Large intestine (tissue), 3 donors: ENCODE results near the gene CRIP1. TPM values are rescaled to one million over a fixed set of nuclear protein-coding genes. Genes with fewer than 3 reads are reported as not detected.

Source experiments
- DNase-seq, 2 donors: peaks; one replicate each; pipeline versions ENCODE4 v3.0.0 to v3.0.0-alpha.2; 2013
- H3K27ac ChIP-seq: one replicate; pipeline ENCODE4 v1.5.1; 2013; ENCODE audit warnings: low read length
- H3K27me3 ChIP-seq: 2 replicates; pipeline ENCODE4 v1.6.1; 2013; ENCODE audit warnings: low read length; ENCODE audit not compliant: control insufficient read depth, insufficient read depth
- H3K36me3 ChIP-seq: 2 replicates; pipeline ENCODE4 v1.6.1; 2013; ENCODE audit warnings: low read length; ENCODE audit not compliant: control insufficient read depth, insufficient read depth
- H3K4me1 ChIP-seq: one replicate; pipeline ENCODE4 v1.6.1; 2013; ENCODE audit warnings: low read length; ENCODE audit not compliant: control insufficient read depth, insufficient read depth
- H3K4me3 ChIP-seq: one replicate; pipeline ENCODE4 v1.5.1; 2013; ENCODE audit warnings: low read length
- H3K9me3 ChIP-seq: one replicate; pipeline ENCODE4 v1.6.1; 2013; ENCODE audit warnings: mild to moderate bottlenecking, low read depth, low read length, moderate library complexity; ENCODE audit not compliant: control insufficient read depth
- WGBS: methylation state at CpG from one replicate; pipeline ENCODE4 v1.1.5; 2013; ENCODE audit warnings: low lambda C conversion rate; ENCODE audit not compliant: insufficient coverage; 5-methylcytosine and 5-hydroxymethylcytosine counted together
- polyA plus RNA-seq: library from polyadenylated mRNA; unstranded; fragments of 120-200 nt; gene quantifications from one replicate; pipeline ENCODE4 v1.2.1, GENCODE V29; 2013

The CRIP1 gene
- polyA plus RNA-seq, 1 donor = 136 TPM

DNA sequence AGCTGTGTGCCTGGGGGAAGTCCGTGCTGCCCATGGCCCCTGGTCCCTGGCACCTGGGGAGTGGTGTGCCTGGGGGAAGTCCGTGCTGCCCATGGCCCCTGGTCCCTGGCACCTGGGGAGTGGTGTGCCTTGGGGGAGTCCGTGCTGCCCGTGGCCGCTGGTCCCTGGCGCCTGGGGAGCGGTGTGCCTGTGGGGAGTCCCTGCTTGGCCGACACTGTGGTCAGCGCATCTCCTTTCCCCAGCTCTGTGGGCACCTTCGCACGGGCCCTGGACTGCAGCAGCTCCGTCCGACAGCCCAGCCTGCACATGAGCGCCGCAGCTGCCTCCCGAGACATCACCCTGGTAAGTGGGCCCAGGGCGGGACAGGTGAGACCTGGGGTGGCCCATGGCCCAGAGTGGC, 26.6 kb upstream of the CRIP1 start:
- H3K27me3 ChIP-seq = no peaks in the 10 kb centered on the region
- H3K36me3 ChIP-seq = peaks cover 61% of the 10 kb centered on the region
- no peak overlapping the region for H3K4me3 ChIP-seq
- H3K4me1 ChIP-seq = peaks cover 4% of the 10 kb centered on the region
- DNase-seq = no peak
- H3K9me3 ChIP-seq = no peaks in the 10 kb centered on the region
- H3K27ac ChIP-seq = no peak overlapping the region
- WGBS = no CpG with 5 or more reads among the region's 17 CpGs

DNA sequence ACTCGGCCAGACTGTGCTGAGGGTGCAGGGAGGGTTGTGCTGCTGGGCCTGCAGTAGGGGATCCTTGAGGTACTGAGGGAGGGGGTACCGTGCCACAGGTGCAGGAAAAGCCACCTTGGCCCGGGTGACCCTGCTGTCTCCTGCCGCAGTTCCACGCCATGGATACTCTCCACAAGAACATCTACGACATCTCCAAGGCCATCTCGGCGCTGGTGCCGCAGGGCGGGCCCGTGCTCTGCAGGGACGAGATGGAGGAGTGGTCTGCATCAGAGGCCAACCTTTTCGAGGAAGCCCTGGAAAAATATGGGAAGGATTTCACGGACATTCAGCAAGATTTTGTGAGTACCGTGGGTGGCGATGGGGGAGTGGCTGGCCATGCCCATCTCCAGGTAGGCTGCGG, 26.1 kb upstream of the CRIP1 start:
- DNase-seq = no peak
- no peaks in the 10 kb centered on the region for H3K27me3 ChIP-seq
- H3K9me3 ChIP-seq = no peaks in the 10 kb centered on the region
- H3K36me3 ChIP-seq = peaks cover 60% of the 10 kb centered on the region
- H3K27ac ChIP-seq = no peak overlapping the region
- WGBS = no CpG with 5 or more reads among the region's 17 CpGs
- H3K4me1 ChIP-seq = peaks cover 3% of the 10 kb centered on the region
- no peak overlapping the region for H3K4me3 ChIP-seq

DNA sequence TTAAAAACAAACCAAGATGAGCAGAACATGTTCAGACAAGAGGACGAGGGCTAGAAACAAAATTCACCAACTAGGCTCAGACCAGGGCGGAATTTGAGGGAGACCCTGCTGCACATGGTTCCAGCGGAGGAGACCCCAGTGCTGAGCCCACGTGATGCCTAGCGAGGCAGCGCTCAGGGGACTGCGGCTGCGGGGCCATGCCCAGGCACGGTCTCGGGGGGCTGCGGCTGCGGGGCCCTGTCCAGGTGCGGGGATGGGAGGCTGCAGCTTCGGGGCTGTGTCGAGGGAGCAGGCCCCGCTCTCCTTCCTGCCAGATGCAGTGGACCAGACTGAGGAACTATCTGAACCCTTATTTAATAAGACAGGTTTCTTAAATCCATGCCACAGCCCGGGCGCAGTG, 24.8 kb upstream of the CRIP1 start:
- no CpG with 5 or more reads among the region's 18 CpGs for WGBS
- peaks cover 52% of the 10 kb centered on the region for H3K36me3 ChIP-seq
- no peaks in the 10 kb centered on the region for H3K4me1 ChIP-seq

DNA sequence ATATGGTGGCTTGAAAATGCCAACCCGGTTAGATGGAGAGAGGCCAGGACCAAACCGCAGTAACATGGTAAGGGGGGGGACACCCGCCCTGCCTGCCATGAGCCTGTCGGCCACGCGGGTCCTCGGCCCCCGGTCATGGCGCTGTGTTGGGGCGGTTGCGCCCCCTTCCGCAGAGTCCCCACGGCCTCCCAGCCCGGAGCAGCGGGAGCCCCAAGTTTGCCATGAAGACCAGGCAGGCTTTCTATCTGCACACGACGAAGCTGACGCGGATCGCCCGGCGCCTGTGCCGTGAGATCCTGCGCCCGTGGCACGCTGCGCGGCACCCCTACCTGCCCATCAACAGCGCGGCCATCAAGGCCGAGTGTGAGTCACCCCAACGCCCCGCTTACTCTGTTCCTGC, 22.2 kb upstream of the CRIP1 start:
- peaks cover 62% of the 10 kb centered on the region for H3K36me3 ChIP-seq
- 100% methylated on average over 2 of the region's 33 CpGs for WGBS
- H3K9me3 ChIP-seq = no peaks in the 10 kb centered on the region
- no peak for DNase-seq
- no peak overlapping the region for H3K27ac ChIP-seq
- no peaks in the 10 kb centered on the region for H3K27me3 ChIP-seq
- H3K4me1 ChIP-seq = no peaks in the 10 kb centered on the region
- no peak overlapping the region for H3K4me3 ChIP-seq

More for the DNA sequence above, 24.8 kb upstream of the CRIP1 start:
- H3K27ac ChIP-seq = no peak overlapping the region
- DNase-seq = no peak
- no peak overlapping the region for H3K4me3 ChIP-seq
- H3K9me3 ChIP-seq = no peaks in the 10 kb centered on the region
- H3K27me3 ChIP-seq = no peaks in the 10 kb centered on the region

DNA sequence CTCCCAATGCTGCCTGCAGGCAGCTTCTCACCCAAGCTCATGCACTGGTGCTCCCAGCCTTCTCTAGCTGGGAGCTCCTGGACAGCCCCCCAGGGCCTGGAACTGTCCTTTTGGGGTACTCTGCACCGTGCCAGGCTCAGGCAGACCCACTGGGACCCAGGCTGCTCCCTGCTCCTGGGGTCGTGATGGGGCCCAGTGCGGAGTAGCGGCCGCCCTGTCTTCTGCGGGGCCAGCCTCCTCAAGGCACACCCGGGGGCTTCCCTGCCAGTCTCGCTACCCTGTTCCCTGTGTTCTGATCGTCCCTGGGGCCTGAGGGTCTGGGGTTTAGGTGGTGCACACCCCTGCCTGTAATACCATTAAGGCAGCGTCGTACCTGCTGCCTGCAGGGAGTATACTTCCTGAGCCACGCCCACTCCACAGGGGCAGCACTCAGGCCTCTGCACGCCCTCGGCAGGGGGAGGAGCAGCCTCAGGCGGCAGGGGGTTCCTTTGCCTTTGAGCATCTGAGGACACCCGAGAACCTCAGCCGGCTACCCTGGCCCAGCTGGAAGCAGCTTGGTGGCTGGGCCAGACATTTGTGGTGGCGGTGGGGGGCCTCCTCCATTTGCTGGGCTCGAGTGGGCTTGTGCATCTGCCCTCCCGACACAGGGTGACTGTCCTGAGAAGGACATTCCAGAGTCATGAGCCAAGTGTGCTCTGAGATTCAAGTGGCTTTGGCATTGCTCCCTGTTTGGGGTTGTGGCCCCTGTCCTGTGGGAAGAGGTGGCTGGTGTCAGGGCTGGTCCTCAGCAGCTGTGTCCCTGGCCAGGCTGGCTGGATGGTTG, 21.3 kb upstream of the CRIP1 start:
- no peak for DNase-seq
- Histone ChIP-seq H3K27ac (no peak overlapping the region), H3K27me3 (no peaks in the 10 kb centered on the region), H3K36me3 (peaks cover 65% of the 10 kb centered on the region), H3K4me3 (no peak overlapping the region), H3K4me1 (no peaks in the 10 kb centered on the region), H3K9me3 (no peaks in the 10 kb centered on the region)
- WGBS = no CpG with 5 or more reads among the region's 20 CpGs

DNA sequence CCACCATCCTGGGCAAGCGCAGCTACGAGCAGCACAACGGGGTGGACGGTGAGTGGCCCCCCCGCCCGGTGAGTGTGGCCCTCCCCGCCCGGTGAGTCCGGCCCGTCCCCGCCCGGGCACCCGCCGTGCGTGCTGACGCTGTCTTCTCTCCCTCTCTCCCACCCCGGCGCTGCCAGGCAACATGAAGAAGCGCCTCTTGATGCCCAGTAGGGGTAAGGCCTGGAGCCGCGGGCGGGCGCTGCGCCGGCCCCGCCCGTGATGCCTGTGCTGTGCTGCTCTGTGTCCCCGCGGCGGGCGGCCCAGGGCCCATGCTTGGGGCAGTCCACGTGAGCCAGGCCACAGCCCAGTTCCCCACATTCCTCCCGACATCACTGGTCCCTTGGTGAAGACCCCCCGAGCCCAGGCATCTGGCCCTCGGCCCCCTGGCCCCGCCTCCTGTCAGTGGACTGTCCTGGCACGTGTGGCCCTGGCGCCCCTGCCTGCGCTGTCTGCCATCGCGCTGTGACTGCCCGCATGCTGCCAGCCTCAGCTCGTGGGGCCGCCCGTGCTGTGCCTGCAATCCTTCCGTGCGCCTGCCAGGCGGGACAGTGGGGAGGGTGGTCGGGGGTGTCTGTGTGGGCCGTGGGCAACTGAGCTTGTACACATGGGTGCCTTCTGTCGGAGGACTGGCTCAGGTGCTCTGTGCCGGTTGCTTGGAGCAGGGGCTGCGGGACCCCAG, 20.0 kb upstream of the CRIP1 start:
- no peak for DNase-seq
- Histone ChIP-seq H3K9me3 (no peaks in the 10 kb centered on the region), H3K36me3 (peaks cover 55% of the 10 kb centered on the region), H3K4me3 (no peak overlapping the region), H3K4me1 (peaks cover 5% of the 10 kb centered on the region), H3K27ac (no peak overlapping the region), H3K27me3 (no peaks in the 10 kb centered on the region)
- WGBS = no CpG with 5 or more reads among the region's 53 CpGs

DNA sequence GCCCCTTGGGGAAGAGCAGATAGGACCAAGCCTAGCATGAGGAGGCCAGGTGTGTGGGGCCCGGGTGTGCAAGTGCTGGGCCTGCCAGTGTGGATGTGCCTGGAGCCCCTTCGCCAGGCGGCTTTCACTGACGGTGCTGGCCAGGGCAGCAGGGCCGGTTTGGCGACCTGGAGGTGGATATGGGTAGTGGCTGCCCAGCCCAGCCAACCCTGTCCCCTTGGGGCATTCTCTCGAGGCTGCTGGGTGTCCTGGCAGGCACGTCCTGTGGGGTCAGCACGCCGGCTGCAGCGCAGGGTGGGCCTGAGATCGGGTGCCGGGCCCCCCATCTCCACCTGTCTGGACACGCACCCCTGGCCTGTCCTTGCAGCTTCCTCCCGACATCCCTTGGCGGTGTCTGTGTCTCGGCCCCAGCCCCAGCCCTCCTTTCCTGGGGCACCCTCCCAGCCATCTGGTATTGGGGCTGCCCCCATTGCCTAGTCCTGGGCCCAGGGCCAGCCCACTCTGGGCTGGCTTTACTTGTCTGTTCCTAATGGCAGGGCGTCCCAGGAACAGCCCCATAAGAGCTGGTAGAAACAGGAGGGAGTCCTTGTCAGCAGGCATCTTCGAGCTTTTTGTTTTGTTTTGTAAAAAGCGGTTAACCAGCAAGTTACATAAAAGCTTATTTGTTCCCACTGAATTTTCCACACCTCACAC, 19.3 kb upstream of the CRIP1 start:
- no peak for DNase-seq
- peaks cover 12% of the 10 kb centered on the region for H3K4me1 ChIP-seq
- no CpG with 5 or more reads among the region's 20 CpGs for WGBS
- H3K27me3 ChIP-seq = no peaks in the 10 kb centered on the region
- H3K9me3 ChIP-seq = no peaks in the 10 kb centered on the region
- H3K36me3 ChIP-seq = peaks cover 55% of the 10 kb centered on the region
- H3K4me3 ChIP-seq = no peak overlapping the region
- no peak overlapping the region for H3K27ac ChIP-seq

DNA sequence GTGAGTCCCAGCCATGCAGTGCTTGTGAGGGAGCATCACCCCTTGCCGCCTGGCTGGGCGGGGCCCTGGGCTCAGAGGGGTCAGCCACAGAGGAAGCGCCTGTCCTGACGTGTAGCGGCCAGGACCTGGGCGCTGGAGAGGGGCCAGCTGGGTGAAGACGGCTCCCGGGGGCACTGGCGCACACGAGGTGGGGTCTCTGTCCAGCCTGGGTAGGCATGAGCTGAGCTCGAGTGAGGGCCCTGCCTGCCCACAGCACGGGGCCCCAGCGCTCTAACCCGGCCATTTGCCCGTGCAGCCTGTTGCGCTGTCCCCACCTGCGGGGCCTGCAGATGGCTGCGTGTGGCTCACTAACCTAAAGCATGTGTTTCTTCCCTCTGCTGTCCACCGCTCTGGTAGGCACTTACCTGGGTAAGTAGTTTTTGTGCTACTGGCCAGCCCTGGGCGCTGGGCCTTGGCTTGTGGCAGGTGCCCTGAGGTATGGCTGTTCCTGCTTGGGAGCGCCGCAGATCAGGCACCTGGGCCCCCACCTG, 18.7 kb upstream of the CRIP1 start:
- H3K4me3 ChIP-seq = no peak overlapping the region
- WGBS = no CpG with 5 or more reads among the region's 22 CpGs
- no peak overlapping the region for H3K27ac ChIP-seq
- H3K27me3 ChIP-seq = no peaks in the 10 kb centered on the region
- peaks cover 13% of the 10 kb centered on the region for H3K4me1 ChIP-seq
- H3K36me3 ChIP-seq = peaks cover 52% of the 10 kb centered on the region
- no peak for DNase-seq
- H3K9me3 ChIP-seq = no peaks in the 10 kb centered on the region

DNA sequence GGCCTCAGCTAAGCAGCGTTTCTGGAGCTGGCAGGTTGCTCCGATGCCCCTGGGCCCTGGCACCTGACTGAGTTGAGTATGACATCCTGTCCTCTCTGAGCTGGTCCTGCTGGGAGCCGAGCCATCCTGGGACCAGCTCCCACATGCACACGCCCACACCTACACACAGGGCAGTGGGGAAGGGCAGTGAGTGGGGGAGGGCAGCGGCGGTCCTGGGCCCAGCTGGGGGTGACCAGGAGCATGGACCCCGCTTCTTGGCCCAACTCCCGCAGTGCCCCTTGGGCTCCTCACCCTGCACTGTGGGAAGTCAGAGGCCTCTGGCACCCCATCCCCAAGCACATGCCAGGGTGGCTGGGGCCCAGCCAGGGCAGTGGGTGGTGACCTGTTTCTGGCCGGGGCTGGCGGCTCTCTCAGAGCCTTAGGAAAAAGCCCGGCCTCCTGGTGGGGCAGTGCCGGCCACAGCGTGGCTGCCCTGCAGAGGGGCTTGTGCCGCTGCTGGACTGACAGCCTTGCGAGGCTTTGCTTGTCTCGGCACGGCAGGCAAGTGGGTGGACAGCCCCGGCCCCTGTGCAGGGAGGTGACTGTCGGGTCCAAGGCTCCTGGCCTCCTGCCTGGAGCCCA, 18.0 kb upstream of the CRIP1 start:
- H3K27ac ChIP-seq = no peak overlapping the region
- H3K36me3 ChIP-seq = peaks cover 45% of the 10 kb centered on the region
- no peak overlapping the region for H3K4me3 ChIP-seq
- no peak for DNase-seq
- WGBS = no CpG with 5 or more reads among the region's 19 CpGs
- H3K4me1 ChIP-seq = peaks cover 13% of the 10 kb centered on the region
- no peaks in the 10 kb centered on the region for H3K9me3 ChIP-seq
- no peaks in the 10 kb centered on the region for H3K27me3 ChIP-seq
